ENCODE data around the gene RAPGEF3.

RAPGEF3 gene

DNA sequence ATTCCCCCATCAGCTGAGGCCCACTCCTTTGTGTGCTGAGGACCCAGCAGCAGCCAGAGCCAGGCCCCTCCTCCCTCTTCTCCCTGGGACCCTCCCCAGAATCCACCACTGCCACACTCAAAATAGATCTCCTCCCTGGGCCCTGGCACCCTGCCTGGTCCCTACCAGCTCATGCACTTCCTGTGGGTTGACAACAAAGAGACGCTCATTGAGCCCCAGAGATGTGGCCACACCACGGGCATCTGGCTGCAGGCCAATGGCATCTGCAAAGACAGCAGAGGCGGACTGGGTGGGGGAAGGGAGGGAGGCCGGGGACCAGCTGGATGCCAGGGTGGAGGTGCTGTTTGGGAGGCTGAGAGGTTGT lies 17.4 kb downstream of the RAPGEF3 start:
- DNase-seq, result peak; percentile 24

DNA sequence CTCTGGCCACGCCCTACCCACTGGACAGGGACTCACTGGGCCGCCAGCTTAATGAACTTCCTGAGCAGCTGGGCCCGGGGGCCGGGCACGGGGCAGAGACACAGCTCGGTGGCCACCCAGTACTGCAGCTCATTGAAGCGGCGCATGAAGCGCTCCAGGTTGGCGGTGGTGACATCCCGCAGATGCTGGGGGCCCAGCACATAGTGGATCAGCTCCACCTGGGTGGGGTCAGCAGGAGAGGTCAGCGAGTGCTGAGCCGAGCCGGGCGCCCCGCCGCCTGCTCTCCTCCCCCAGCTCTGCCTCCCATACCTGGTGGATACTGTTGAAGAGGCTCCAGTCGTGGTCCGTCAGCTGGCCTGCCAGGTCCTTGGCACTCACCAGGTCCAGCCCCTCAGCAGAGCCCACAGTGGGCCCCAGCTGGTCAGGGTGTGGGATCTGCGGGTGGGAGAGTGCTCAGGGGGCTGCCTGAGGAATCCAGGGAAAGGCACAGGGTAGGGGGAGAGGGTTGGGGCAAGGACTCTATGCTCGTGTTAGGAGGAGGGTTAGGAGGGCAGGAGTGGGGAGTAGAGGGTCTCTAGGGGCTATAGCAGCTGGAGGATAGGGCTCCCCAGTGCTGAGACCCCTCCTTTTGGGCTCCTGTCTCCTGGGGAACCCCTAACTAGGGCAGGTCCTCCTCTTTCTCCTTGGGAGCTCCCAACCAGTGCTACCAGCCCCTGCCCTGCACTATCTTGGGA lies 17.9 kb downstream of the RAPGEF3 start:
- no peak for DNase-seq

DNA sequence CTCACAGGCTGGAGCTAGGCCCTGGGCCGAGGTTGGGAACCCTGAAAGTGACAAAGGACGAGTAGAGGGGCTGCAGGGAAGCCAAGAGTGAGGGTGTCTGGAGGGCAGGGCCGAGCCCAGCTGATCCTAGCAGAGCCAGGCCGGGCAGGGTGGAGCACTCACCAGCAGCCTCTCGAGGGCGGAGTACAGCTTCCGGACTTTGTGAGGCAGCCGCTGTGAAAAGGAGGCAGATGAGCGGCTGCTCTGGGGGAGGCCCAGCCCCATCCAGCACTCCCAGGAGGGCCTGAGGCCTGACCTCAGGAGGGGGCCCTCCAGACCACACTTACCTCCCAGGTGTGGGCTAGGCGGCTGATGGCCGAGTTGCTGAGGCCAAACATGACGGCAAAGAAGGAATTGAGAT lies 18.7 kb downstream of the RAPGEF3 start:
- DNase-seq, result no peak

DNA sequence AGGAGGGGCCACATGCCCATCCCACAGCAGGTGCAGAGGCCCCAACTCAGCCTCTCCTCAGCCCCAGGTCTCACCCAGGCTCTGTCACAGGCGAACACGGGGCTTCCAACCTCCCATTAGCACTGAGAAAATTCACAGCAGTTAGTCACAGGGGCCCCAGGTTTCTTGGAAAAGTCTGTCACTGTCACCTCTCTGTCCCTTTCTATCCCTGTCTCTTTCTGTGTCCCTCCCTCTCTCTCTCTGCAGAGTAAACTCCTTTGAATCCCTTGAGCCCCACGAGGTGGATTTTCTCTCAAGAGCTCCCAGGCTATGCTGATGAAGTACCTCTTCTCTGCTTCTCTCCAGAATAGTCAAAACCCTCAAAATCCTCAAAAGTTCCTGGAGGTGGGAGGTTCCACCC lies 19.4 kb downstream of the RAPGEF3 start:
- DNase-seq, result no peak

DNA sequence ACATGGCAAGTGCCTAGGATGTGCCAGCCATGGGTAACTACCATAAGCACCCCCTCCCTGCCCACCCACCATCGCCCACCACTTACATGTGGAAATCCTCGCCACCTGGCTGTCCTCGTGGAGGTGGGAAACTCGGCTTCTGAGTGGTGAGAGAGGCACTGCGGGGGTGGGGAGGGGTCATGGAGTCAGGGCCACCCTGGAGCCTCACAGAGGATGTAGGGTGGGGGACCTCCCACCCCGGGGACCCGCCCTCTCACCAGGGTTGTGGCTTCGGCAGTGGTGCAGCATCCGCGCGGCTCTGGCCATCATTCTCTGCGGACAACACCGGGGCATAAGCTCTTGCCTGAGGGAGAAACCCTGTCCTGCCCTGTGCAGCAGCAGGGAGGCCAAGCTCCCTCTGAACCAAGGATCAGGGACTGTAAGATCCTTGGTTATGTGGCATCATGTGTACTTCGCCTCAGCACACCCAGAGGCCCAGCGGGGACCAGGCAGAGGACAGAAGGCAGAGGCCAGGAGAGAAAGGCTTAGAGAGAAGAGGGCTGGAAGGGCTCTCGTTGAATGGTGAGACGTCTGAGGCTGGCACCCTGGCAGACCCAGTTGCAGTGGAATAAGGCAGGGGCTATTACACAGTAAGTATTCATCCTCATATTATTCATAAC lies 20.6 kb downstream of the RAPGEF3 start:
- no peak for DNase-seq

DNA sequence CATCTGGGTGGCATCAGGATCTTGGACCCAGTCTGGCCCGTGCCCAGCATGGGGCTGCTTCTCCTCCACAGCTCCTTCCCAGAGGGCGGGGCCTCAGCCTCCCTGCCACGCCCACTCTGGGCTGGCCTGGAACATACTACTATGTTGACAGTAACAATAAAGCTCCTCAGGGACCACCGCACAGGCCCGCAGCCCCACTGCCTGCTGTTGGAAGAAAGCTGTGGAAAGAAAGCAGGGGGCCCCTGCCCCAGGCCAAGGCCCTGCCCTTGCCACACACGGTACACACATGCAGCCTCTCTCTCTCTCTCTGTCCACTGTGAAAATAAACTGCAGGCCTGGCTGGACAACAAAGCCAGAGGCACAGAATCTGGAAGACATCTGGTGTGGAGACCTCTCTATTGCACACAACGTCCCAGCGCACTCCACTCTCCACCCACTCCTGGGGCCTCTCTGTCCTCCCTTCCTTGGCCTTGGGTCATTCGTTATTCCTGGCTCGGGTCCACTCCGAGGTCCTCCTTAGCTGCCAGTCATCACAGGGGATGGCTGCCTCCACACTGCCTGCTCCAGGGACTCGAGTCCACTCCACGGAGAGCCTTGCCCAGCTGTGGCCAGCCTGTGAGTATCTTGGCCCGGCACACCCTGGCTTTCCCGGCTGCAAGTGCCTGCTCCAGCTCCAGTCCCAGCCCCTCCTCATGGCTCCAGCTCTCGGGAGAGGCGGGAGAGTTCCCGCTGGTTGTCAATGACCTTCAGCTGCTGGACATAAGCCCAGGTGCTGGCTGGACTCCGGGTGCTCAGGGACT lies 21.6 kb downstream of the RAPGEF3 start:
- DNase-seq, result no peak

DNA sequence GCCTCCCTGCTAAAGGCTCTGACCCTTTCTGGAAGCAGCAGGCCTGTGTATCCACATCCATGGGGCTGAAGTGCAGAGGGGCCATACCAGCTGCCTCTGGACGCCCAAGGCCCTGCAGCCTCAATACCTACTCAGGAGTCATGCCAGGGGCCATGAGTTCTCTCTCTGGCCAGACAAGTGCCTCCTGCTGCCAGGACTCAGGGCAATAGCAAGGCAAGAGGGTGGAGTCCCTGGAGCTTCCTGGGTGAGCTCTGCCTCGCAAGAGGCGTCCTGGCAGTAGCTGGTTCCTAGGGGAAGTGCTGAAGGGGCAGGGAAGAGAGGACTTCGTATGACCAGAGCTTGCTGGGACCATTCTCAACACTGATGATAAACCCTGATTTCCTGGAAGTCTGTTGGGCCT lies 22.5 kb downstream of the RAPGEF3 start:
- DNase-seq, result no peak

DNA sequence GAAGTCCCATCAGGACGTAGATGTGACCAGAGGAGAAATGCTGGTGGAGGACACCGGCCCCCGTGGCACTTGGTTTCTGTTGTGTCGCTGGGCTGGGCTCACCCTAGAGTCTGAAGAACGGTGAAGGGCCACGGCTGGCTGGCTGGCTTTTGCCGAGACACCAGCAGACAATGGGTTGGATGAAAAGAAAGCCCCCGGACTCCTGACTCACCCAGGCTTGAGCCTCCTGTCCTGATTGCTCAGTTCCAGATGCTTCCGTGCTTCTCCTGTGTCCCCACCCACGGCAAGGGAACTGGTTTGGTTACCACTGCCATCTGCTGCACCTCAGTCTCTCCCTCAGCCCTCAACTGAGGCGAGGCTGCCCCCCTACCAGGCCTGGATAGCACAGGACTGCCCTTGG lies 23.0 kb downstream of the RAPGEF3 start:
- no peak for DNase-seq

DNA sequence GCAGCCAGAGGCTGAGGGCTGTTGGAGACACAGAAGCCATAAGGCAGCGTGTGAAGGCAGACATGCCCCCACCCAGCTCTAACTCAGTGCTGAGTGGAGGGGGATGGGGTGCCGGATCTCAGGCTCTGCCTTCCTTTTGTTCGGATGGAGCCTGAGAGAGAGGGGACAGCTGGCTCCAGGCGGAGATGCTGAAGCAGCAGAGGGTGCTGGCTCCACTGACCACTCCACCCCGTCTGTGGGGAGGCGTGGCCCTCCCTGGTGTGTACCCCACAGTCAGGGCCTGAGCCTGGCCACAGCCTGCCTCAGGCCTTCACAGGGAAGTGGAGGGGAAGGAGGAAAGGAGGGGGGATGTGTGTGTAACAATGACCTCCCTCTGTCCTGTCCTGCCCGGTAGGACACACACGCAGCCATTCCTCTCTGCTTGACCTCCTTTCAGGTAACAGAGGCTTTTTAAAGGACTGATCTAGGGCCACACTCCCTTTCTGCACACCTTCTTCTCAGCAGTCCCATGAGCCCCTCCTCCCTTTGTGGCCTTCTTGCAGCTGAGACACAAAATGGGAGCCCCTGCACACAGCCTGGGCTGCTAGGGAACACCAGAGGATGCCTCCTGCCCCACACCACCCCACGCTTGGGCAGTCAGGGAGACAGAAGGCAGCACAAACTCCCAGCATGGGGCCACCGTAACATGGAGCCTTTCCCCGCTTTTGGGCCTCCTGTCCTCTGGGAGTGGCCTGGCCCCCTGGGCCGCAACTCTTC lies 23.8 kb downstream of the RAPGEF3 start:
- DNase-seq, result no peak

DNA sequence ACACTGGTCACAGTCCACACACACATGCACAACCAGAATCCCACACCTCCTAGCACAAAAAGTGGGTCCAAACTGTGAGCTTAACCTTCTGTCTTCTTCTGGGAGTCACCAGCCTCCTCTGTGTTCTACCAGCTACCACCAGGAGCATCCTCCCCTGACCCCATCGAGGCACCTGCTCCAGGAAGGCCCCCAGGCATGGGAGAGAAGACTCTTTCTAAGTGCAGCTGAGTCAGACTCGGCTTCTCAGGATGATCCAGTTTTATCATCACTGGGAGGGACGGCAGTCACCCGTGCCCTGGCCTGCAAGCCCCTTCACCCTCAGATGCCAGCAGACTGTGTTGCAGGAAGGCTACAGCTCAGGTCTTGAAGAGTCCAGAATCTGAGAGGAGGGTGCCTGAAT lies 25.5 kb downstream of the RAPGEF3 start:
- no peak for DNase-seq

DNA sequence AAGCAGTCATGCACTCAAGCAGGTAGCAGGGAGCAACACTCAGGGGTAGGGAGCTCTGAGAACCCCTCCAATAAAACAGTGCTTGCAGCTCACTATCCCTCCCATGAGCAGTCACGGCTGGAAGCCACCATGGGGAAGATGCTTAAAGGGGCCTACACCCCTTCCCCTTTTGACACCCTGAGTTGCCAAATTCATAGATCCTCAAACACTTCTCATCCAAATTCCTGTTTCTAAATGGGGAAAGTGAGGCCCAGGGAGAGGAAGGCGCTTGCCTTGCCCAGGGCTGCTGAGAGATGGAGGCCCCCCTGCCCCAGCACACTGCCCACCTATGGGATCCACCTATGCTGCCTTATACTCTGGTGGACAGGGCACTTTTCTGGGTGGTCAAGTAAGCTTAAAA lies 26.2 kb downstream of the RAPGEF3 start:
- DNase-seq, result no peak

DNA sequence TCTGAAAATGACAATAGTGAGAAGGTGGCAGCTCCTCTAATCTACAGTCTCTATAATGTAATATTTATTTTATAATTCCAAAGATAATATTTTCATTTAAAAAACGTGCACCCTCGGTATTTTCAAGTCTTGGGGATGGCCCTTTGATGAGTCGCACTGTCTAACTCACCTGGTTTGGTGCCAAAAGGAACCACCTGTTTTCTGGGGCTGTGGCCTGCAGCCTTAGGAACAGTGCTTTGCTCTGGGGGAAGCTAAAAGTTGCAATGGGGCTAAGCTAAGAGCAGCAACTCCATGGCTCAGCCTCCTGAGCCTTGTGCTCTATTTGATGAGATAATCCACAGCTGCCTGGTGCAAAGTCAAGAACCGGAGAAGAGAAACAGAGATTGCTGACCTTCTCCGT lies 27.0 kb downstream of the RAPGEF3 start:
- no peak for DNase-seq

DNA sequence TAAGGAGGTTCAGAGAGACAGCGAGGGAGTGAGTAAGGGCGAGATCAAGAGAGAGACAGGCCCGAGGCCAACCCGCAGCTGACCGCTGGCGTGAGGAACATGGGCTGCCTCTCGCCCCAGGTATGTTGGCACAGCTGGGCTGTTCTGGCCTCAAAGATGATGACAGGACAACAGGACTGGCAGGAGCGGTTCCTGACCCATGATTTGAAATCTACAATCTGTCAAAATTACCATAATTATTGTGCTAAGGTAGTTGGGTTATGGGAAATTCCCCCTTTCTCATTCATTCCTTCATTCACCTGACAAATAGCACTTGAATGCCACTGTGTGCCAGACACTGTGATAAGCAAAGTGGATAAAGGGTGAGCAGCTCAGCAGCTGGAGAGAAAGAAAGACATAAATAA lies 28.3 kb downstream of the RAPGEF3 start:
- no peak for DNase-seq

DNA sequence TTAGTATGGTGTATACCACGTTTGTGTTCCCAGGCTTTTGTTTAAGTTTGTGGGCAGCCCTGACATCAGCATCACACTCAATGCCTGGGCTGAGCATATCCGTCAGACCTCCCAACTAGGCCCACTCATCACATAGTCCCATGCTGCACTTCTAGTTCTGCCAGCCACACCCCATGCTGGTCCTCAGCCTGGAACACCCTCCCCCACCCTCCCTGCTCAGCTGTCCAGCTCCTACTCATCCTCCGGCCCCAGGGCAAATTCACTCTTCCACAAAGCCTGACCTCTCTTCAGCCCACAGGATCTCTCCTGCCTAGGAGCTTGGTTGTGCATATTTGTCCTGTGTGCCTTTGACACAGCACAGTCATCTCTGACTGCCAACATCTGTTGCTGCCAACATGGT lies 29.4 kb downstream of the RAPGEF3 start:
- DNase-seq, result no peak

DNA sequence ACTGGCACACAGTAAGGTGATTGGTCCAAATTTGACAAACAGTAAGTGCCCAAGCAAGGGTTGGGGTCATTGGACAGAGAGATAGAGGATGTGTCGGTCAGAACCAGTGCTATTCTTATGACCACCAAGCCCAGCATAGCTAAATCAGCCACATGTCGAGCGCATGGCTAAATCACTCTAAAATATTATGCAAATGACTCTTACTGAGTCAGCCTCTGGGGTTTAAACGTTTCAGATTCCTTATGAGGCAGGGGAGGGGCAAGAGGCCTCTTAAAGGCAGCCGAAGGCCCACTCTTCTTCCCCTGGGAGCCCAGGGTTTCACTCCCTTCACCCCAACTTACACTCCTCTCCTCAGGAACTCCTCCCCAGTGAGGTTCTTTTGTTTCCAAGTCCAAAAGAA lies 32.8 kb downstream of the RAPGEF3 start:
- no peak for DNase-seq

DNA sequence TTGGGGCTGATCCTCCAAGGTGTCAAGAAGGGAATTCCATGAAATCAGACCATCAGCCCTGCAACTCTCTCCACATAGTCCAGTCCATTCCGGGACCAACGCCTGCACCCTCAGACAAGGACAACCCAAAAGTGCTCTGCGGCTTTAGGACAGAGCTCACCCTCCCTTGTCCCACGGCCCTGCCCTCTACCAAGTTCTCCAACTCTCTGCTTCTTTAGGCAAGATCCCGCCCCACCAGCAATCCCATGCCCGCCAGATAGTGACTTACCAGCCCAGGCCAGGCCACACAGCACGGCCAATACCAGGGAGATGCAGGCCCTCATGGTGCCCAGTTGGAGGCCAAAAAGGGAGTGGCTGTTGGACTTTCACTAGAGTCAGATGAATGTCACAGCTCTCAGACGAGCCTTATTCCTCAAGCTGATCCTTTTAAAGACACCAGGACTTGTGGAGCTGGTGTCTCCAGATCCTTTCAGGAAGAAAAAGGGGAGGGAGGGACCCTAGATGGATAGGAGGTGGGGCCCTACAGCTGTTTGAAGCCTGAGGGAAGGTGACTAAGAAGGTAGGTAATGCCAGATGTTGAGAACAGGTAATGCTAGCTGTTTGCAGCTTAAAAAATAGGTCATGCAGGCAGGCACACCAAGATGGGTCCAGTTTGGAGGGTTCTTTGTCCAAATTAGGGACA lies 33.4 kb downstream of the RAPGEF3 start, which contains the start of gene ENDOU:
TSS of gene ENDOU (minus strand) at position 400 of the 682 bp plus-strand sequence. CDS start at position 323, 77 bp downstream.
- no peak for DNase-seq

DNA sequence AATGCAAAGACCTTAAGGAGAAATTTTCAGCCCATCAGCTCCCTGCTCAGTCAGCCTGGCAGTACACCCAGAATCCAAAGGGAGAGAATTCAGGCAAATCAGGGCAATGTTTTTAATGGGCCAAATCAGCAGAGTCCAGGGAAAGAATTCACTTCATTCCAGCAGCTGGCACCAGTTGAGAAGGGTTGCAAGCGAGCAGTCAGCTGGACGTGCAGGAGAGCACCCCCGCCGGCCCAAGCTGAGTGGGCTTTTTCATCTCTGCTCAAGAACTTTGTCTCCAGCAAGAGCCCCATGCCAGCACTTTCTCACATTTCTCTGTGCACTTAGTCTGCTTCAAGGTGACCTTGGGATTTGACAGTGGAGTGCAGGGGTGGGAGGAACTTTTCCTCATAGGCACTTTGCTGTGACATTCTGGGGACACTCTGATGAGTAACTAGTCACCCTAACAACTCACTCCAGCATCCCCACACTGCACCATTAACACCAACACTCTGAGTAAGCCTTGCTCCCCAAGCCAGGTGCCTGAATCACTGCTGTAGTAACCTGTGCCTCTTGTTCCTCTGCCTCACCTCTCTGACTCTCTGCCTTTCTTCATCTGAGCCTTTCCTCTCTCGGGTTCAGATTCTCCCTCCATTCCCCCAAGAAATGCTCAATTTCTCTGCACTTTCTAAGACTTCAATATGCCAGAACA lies 35.6 kb downstream of the RAPGEF3 start:
- DNase-seq, result no peak

DNA sequence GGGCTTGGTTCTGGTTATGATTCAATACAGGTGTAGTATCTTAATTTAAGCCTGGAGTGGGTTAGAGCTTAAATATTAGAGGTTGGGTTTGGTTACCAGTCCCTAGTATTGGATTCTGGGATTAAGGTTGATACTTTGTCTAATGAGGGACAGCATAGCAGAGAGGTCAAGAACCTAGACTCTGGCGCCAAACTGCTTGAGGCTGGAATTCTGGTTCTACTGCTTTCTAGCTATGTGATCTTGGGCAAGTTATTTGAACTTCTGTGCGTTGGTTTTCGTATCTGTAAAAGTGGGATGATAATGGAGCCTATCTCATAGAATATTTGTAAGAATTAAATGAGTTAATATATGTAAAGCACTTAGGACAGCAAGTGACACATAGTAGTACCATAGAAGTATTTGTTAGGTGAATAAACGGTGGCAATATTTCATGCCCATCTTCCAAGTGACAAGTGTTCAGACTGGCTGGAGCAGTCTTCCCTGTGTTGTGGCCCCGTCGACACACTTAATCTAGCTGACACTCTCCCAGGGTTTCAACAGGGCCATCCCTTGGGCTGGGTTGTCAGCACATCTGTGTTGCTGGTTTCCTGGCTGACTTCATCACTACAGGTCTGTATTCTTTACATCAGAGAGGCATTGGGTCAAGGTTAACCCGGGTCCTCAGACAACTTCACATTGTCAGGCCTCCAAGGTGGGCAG lies 36.4 kb downstream of the RAPGEF3 start:
- DNase-seq, result no peak

DNA sequence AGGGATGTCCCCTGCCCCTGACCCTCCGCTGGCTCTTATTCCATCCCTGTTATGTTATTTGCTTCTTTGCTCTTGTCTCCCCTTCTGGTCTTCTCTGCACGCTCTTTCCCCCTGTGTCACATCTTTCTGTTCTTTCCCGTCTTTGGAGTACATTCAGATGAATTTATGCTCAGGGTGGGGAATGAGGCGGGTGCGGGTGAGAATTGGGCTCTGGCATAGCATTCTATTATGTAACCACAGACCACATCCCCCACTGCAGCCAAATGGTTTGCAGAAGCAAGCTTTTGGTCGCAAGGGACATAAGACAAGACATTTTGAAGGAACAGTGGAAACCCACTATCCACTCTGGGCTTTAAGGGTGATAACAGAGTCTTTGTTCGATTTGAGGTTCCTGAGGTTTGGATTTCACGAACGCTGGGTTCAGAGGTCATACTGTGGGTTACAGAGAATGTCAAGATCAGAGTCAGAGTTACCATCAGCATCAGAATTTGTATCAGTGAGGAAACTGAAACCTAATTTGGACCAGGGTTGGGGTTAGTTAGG lies 37.2 kb downstream of the RAPGEF3 start:
- DNase-seq, result no peak

DNA sequence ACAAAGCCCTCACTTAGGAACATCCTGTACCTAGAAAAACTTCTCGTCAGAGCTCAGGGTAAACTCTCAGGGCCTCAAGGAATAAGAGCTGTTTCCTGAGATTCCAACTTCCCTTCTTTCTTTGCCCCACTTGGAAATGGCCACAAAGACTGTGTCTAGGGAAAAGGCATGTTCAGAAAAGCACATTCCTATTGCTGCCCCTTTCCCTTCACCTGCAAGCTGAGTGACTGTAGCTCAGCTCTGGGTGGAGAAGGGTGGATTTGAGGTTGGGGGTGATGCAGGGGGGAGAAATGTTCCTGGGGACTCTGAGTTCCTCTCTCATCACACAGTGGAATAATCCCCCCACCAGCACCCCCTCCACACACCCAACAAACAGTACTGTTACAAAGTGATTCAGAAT lies 40.1 kb downstream of the RAPGEF3 start:
- DNase-seq, result no peak
